ENCODE results near the gene HMCN1.
"Not testable (repeated sequence)": the region's sequence is repeated elsewhere in the genome, so short reads cannot be mapped to it uniquely, and the experiment has no call there.

The HMCN1 gene

GRCh38 chr1:186152227-186152619 is 418.0 kb downstream of the HMCN1 start:
- Mint-ChIP-seq H3K4me3 (no peak overlapping the region), H3K27me3 (no peaks in the 10 kb centered on the region), H3K9me3 (no peaks in the 10 kb centered on the region), H3K4me1 (no peaks in the 10 kb centered on the region), H3K36me3 (ENCODE audit: insufficient read depth) (no peaks in the 10 kb centered on the region), H3K27ac (ENCODE audit: low read depth) (no peak overlapping the region)
- DNase-seq (ENCODE audit: low spot score in 2 of 2): no peak
- ATAC-seq (replicated peaks; ENCODE audit: extremely low read depth, poor library complexity, severe bottlenecking): no peak

GRCh38 chr1:186152620-186153239 is 418.5 kb downstream of the HMCN1 start:
- ATAC-seq (replicated peaks; ENCODE audit: extremely low read depth, poor library complexity, severe bottlenecking): no peak
- Mint-ChIP-seq H3K4me3 (no peak overlapping the region), H3K27me3 (no peaks in the 10 kb centered on the region), H3K4me1 (no peaks in the 10 kb centered on the region), H3K27ac (ENCODE audit: low read depth) (no peak overlapping the region), H3K36me3 (ENCODE audit: insufficient read depth) (no peaks in the 10 kb centered on the region), H3K9me3 (no peaks in the 10 kb centered on the region)
- DNase-seq (ENCODE audit: low spot score in 2 of 2): no peak

GRCh38 chr1:186154651-186155050 is 420.5 kb downstream of the HMCN1 start:
- Mint-ChIP-seq H3K4me1 (no peaks in the 10 kb centered on the region), H3K4me3 (no peak overlapping the region), H3K27ac (ENCODE audit: low read depth) (no peak overlapping the region), H3K9me3 (no peaks in the 10 kb centered on the region), H3K27me3 (no peaks in the 10 kb centered on the region), H3K36me3 (ENCODE audit: insufficient read depth) (no peaks in the 10 kb centered on the region)
- ATAC-seq (replicated peaks; ENCODE audit: extremely low read depth, poor library complexity, severe bottlenecking): no peak
- DNase-seq (ENCODE audit: low spot score in 2 of 2): no peak

GRCh38 chr1:186155594-186155993 is 421.4 kb downstream of the HMCN1 start:
- Mint-ChIP-seq H3K27ac (ENCODE audit: low read depth) (no peak overlapping the region), H3K27me3 (no peaks in the 10 kb centered on the region), H3K9me3 (no peaks in the 10 kb centered on the region), H3K4me1 (no peaks in the 10 kb centered on the region), H3K36me3 (ENCODE audit: insufficient read depth) (no peaks in the 10 kb centered on the region), H3K4me3 (no peak overlapping the region)
- DNase-seq (ENCODE audit: low spot score in 2 of 2): no peak
- no peak for ATAC-seq (replicated peaks; ENCODE audit: extremely low read depth, poor library complexity, severe bottlenecking)

GRCh38 chr1:186162895-186163294 is 428.7 kb downstream of the HMCN1 start:
- not testable (repeated sequence) for H3K4me1 Mint-ChIP-seq; ATAC-seq (replicated peaks; ENCODE audit: extremely low read depth, poor library complexity, severe bottlenecking); H3K9me3 Mint-ChIP-seq; H3K36me3 Mint-ChIP-seq (ENCODE audit: insufficient read depth); H3K4me3 Mint-ChIP-seq; DNase-seq (ENCODE audit: low spot score in 2 of 2); H3K27me3 Mint-ChIP-seq; H3K27ac Mint-ChIP-seq (ENCODE audit: low read depth)

- Mint-ChIP-seq H3K36me3 (ENCODE audit: insufficient read depth) (no peaks in the 10 kb centered on the region), H3K27me3 (no peaks in the 10 kb centered on the region), H3K4me1 (no peaks in the 10 kb centered on the region), H3K9me3 (peaks cover 5% of the 10 kb centered on the region), H3K4me3 (no peak overlapping the region), H3K27ac (ENCODE audit: low read depth) (no peak overlapping the region)
- no peak for ATAC-seq (replicated peaks; ENCODE audit: extremely low read depth, poor library complexity, severe bottlenecking)
- no peak for DNase-seq (ENCODE audit: low spot score in 2 of 2)
Observed at GRCh38 chr1:186164773-186165172, 430.6 kb downstream of the HMCN1 start.

- Mint-ChIP-seq H3K27ac (ENCODE audit: low read depth) (no peak overlapping the region), H3K9me3 (peaks cover 7% of the 10 kb centered on the region), H3K27me3 (no peaks in the 10 kb centered on the region), H3K36me3 (ENCODE audit: insufficient read depth) (no peaks in the 10 kb centered on the region), H3K4me3 (no peak overlapping the region), H3K4me1 (no peaks in the 10 kb centered on the region)
- DNase-seq (ENCODE audit: low spot score in 2 of 2): no peak
- no peak for ATAC-seq (replicated peaks; ENCODE audit: extremely low read depth, poor library complexity, severe bottlenecking)
Observed at GRCh38 chr1:186165303-186165702, 431.1 kb downstream of the HMCN1 start.

GRCh38 chr1:186167096-186167668 is 433.0 kb downstream of the HMCN1 start:
- no peak for ATAC-seq (replicated peaks; ENCODE audit: extremely low read depth, poor library complexity, severe bottlenecking)
- Mint-ChIP-seq H3K27me3 (no peaks in the 10 kb centered on the region), H3K36me3 (ENCODE audit: insufficient read depth) (no peaks in the 10 kb centered on the region), H3K4me1 (no peaks in the 10 kb centered on the region), H3K27ac (ENCODE audit: low read depth) (no peak overlapping the region), H3K4me3 (no peak overlapping the region), H3K9me3 (peaks cover 7% of the 10 kb centered on the region)
- DNase-seq (ENCODE audit: low spot score in 2 of 2): no peak

- DNase-seq (ENCODE audit: low spot score in 2 of 2) (no peak), ATAC-seq (replicated peaks; ENCODE audit: extremely low read depth, poor library complexity, severe bottlenecking) (no peak)
- no peaks in the 10 kb centered on the region for H3K36me3 Mint-ChIP-seq (ENCODE audit: insufficient read depth)
- no peak overlapping the region for H3K4me3 Mint-ChIP-seq
- no peaks in the 10 kb centered on the region for H3K4me1 Mint-ChIP-seq
- peaks cover under 1% of the 10 kb centered on the region for H3K9me3 Mint-ChIP-seq
- H3K27ac Mint-ChIP-seq (ENCODE audit: low read depth): no peak overlapping the region
- H3K27me3 Mint-ChIP-seq: no peaks in the 10 kb centered on the region
Observed at GRCh38 chr1:186175588-186175987, 441.4 kb downstream of the HMCN1 start.

GRCh38 chr1:186178426-186179043 is 444.3 kb downstream of the HMCN1 start:
- Mint-ChIP-seq H3K27me3 (no peaks in the 10 kb centered on the region), H3K27ac (ENCODE audit: low read depth) (no peak overlapping the region), H3K9me3 (no peaks in the 10 kb centered on the region), H3K4me1 (no peaks in the 10 kb centered on the region), H3K4me3 (no peak overlapping the region), H3K36me3 (ENCODE audit: insufficient read depth) (no peaks in the 10 kb centered on the region)
- DNase-seq (ENCODE audit: low spot score in 2 of 2) (no peak), ATAC-seq (replicated peaks; ENCODE audit: extremely low read depth, poor library complexity, severe bottlenecking) (no peak)

GRCh38 chr1:186179231-186179630 is 445.0 kb downstream of the HMCN1 start:
- ATAC-seq (replicated peaks; ENCODE audit: extremely low read depth, poor library complexity, severe bottlenecking) (no peak), DNase-seq (ENCODE audit: low spot score in 2 of 2) (no peak)
- H3K4me1 Mint-ChIP-seq: no peaks in the 10 kb centered on the region
- H3K4me3 Mint-ChIP-seq: no peak overlapping the region
- H3K36me3 Mint-ChIP-seq (ENCODE audit: insufficient read depth): no peaks in the 10 kb centered on the region
- H3K27ac Mint-ChIP-seq (ENCODE audit: low read depth): no peak overlapping the region
- H3K9me3 Mint-ChIP-seq: no peaks in the 10 kb centered on the region
- H3K27me3 Mint-ChIP-seq: no peaks in the 10 kb centered on the region

GRCh38 chr1:186183219-186183618 is 449.0 kb downstream of the HMCN1 start:
- DNase-seq (ENCODE audit: low spot score in 2 of 2) (no peak), ATAC-seq (replicated peaks; ENCODE audit: extremely low read depth, poor library complexity, severe bottlenecking) (no peak)
- Mint-ChIP-seq H3K27ac (ENCODE audit: low read depth) (no peak overlapping the region), H3K27me3 (peaks cover 15% of the 10 kb centered on the region), H3K4me3 (no peak overlapping the region), H3K9me3 (no peaks in the 10 kb centered on the region), H3K4me1 (no peaks in the 10 kb centered on the region), H3K36me3 (ENCODE audit: insufficient read depth) (no peaks in the 10 kb centered on the region)

- DNase-seq (ENCODE audit: low spot score in 2 of 2): no peak
- H3K27me3 Mint-ChIP-seq: peaks cover 17% of the 10 kb centered on the region
- ATAC-seq (replicated peaks; ENCODE audit: extremely low read depth, poor library complexity, severe bottlenecking): no peak
- no peaks in the 10 kb centered on the region for H3K4me1 Mint-ChIP-seq
- H3K4me3 Mint-ChIP-seq: no peak overlapping the region
- no peaks in the 10 kb centered on the region for H3K9me3 Mint-ChIP-seq
- no peaks in the 10 kb centered on the region for H3K36me3 Mint-ChIP-seq (ENCODE audit: insufficient read depth)
- no peak overlapping the region for H3K27ac Mint-ChIP-seq (ENCODE audit: low read depth)
Observed at GRCh38 chr1:186183970-186184628, 449.9 kb downstream of the HMCN1 start.

Data from central memory CD8-positive, alpha-beta T cell (primary cell).